Endothelial cell of coronary artery (primary cell): ENCODE measurements around the gene HSH2D. TPM values are rescaled to one million over a fixed set of nuclear protein-coding genes. Genes with fewer than 3 reads are reported as not detected.

ENCODE experiments used
- total RNA-seq: library from RNA; depleted of rRNA; stranded (reverse); fragments of >200 nt; gene quantifications from 2 replicates; pipeline ENCODE4 v1.2.3, GENCODE V29; 2014

The HSH2D gene
- not detected in 2 replicates for total RNA-seq

GRCh38 chr19:16143399-16144215 lies at the start of gene HSH2D:
Gene HSH2D, plus strand, starts transcription at chr19:16143685. Its CDS starts 5,066 bp downstream, at chr19:16148751.

GRCh38 chr19:16111160-16111908 lies 32.2 kb upstream of the HSH2D start, which contains the start of gene RAB8A:
Gene RAB8A, plus strand, starts transcription at chr19:16111889. Its CDS starts 13 bp downstream, at chr19:16111902.

GRCh38 chr19:16185123-16185767 lies 41.8 kb downstream of the HSH2D start, which contains the start of gene FAM32A:
Gene FAM32A, plus strand, starts transcription at chr19:16185410. Its CDS starts 33 bp downstream, at chr19:16185443.

GRCh38 chr19:16197622-16198369 lies 54.3 kb downstream of the HSH2D start, which contains the start of gene AP1M1:
Gene AP1M1, plus strand, starts transcription at chr19:16197911. Its CDS starts 116 bp downstream, at chr19:16198027.

Other genes starting within 250 kb of the HSH2D start
- not detected in 2 replicates for gene CYP4F2, start 245.6 kb upstream of the HSH2D start, total RNA-seq
- not detected in 2 replicates for gene CYP4F11, start 209.2 kb upstream of the HSH2D start, total RNA-seq
- not detected in 2 replicates for gene OR10H4, start 194.7 kb upstream of the HSH2D start, total RNA-seq
- 510 and 939 TPM in 2 replicates for gene TPM4, start 67.2 kb upstream of the HSH2D start, total RNA-seq
- gene RAB8A, start 31.8 kb upstream of the HSH2D start, total RNA-seq: 89.6 and 93.1 TPM in 2 replicates
- not detected in 2 replicates for gene CIB3, start 29.8 kb downstream of the HSH2D start, total RNA-seq
- 108 and 121 TPM in 2 replicates for gene FAM32A, start 41.7 kb downstream of the HSH2D start, total RNA-seq
- gene AP1M1, start 54.2 kb downstream of the HSH2D start, total RNA-seq: 81.1 and 94.1 TPM in 2 replicates
- 7.2 and 15.4 TPM in 2 replicates for gene KLF2, start 181.1 kb downstream of the HSH2D start, total RNA-seq